Endothelial cell of umbilical vein (primary cell): ENCODE data around the gene APBA2. TPM values are rescaled to one million over a fixed set of nuclear protein-coding genes. Genes with fewer than 3 reads are reported as not detected.
A peak's percentile ranks its signal among the peaks of the same experiment; 100 is the strongest.
"Not testable (repeated sequence)": the region's sequence is repeated elsewhere in the genome, so short reads cannot be mapped to it uniquely, and the experiment has no call there.

ENCODE experiments used
- Bru-seq: library from RNA; stranded (reverse); fragments of 400-500 nt; gene quantifications from one replicate; lab custom pipeline; 2021; lab: Mats Ljungman, UMichigan
- BruChase-seq, 2 experiments: library from RNA; stranded (reverse); fragments of 400-500 nt; gene quantifications; one replicate each; lab custom pipeline; 2021; lab: Mats Ljungman, UMichigan
- BruUV-seq: library from RNA; stranded (reverse); fragments of 400-500 nt; replicated peaks from 2 replicates; lab custom pipeline; 2021; lab: Mats Ljungman, UMichigan
- CTCF ChIA-PET: fragments of 300-600, 350-600 bp; sonication (Branson Sonifier 250); formaldehyde crosslinking; loops from one replicate; lab custom pipeline; 2021; ENCODE audit warnings: antibody characterized with exemption, inconsistent platforms; lab: Charles Lee
- POLR2A ChIA-PET: fragments of 300-600, 350-600 bp; sonication (Branson Sonifier 250); formaldehyde crosslinking; loops from one replicate; lab custom pipeline; 2021; ENCODE audit warnings: antibody characterized with exemption, inconsistent platforms; lab: Charles Lee
- DNase-seq: peaks from one replicate; pipeline ENCODE4 v3.0.0-alpha.2; 2011; ENCODE audit warnings: low read depth, low spot score
- FAIRE-seq: peaks from 2 replicates; lab custom pipeline; 2011; peaks lifted over from hg19 to GRCh38; lab: Jason Lieb, UNC
- H2AFZ ChIP-seq: 2 replicates; pipeline ENCODE4 v1.6.0; 2012; ENCODE audit warnings: low read depth, low read length, control low read depth, inconsistent platforms
- H3K27ac ChIP-seq: 2 replicates; pipeline ENCODE4 v1.5.1; 2011; ENCODE audit warnings: low read depth, mild to moderate bottlenecking, control low read depth, low read length, moderate library complexity; ENCODE audit not compliant: insufficient read depth
- H3K27me3 ChIP-seq, 2 experiments: 2 replicates each; pipeline versions ENCODE4 v1.6.0 to v1.6.1; 2011; ENCODE audit warnings: low read length in 2 of 2, mixed read lengths in 1 of 2; ENCODE audit not compliant: control insufficient read depth in 2 of 2, insufficient read depth in 2 of 2
- H3K36me3 ChIP-seq, 2 experiments: 2 replicates in 1 of 2; 3 replicates in 1 of 2; pipeline ENCODE4 v1.5.1; 2011; ENCODE audit warnings: low read length in 2 of 2, mild to moderate bottlenecking in 1 of 2, moderate library complexity in 1 of 2; ENCODE audit not compliant: control insufficient read depth in 2 of 2, insufficient read depth in 2 of 2; ENCODE audit errors: extremely low read depth in 1 of 2
- H3K4me1 ChIP-seq: 3 replicates; pipeline ENCODE4 v1.5.1; 2011; ENCODE audit warnings: mild to moderate bottlenecking, low read length; ENCODE audit not compliant: control insufficient read depth, insufficient read depth; ENCODE audit errors: extremely low read depth
- H3K4me2 ChIP-seq: 2 replicates; pipeline ENCODE4 v1.6.1; 2011; ENCODE audit warnings: low read length, control low read depth, mixed read lengths; ENCODE audit not compliant: insufficient read depth
- H3K4me3 ChIP-seq, 3 experiments: fragments of 200-600 bp in 1 of 3; sonication (generic), shearing (Covaris generic) in 1 of 3; replicated peaks in 1 of 3; 2 replicates each; pipeline ENCODE4 v1.5.1; 2011 to 2016; ENCODE audit warnings: control low read depth in 3 of 3, low read length in 3 of 3, mild to moderate bottlenecking in 2 of 3, inconsistent platforms in 1 of 3, low read depth in 1 of 3, moderate library complexity in 1 of 3; ENCODE audit not compliant: insufficient read depth in 1 of 3
- H3K79me2 ChIP-seq: 2 replicates; pipeline ENCODE4 v1.6.0; 2012; ENCODE audit warnings: low read length, inconsistent platforms; ENCODE audit not compliant: control insufficient read depth, insufficient read depth
- H3K9ac ChIP-seq: replicated peaks from 2 replicates; pipeline ENCODE3; 2011; ENCODE audit warnings: low read length, control low read depth; ENCODE audit not compliant: insufficient read depth; ENCODE audit errors: extremely low read depth
- H3K9me1 ChIP-seq: replicated peaks from 3 replicates; pipeline ENCODE4 v1.6.0; 2011; ENCODE audit warnings: mild to moderate bottlenecking, low read length; ENCODE audit not compliant: control insufficient read depth, insufficient read depth; ENCODE audit errors: extremely low read depth
- H3K9me3 ChIP-seq: replicated peaks from 2 replicates; pipeline ENCODE4 v1.5.1; 2012; ENCODE audit warnings: low read length, inconsistent platforms; ENCODE audit not compliant: control insufficient read depth, insufficient read depth
- H4K20me1 ChIP-seq: replicated peaks from 2 replicates; pipeline ENCODE3; 2011; ENCODE audit warnings: mild to moderate bottlenecking, low read length; ENCODE audit not compliant: control insufficient read depth, insufficient read depth; ENCODE audit errors: extremely low read depth
- FOS ChIP-seq: IDR thresholded peaks from 2 replicates; pipeline ENCODE4 v1.6.1; 2011; ENCODE audit warnings: mild to moderate bottlenecking, low read length, moderate library complexity, borderline replicate concordance; ENCODE audit not compliant: insufficient read depth
- MYC ChIP-seq: IDR thresholded peaks from one replicate; pipeline ENCODE4 v1.6.1; 2011; ENCODE audit warnings: mild to moderate bottlenecking, low read depth, low read length
- dilution Hi-C: fragments of 300-500 bp; cut with MboI; formaldehyde crosslinking; loops from one replicate; pipeline ENCODE4 v1.15.0; 2019; ENCODE audit warnings: low sequenced_read_pairs; ENCODE audit not compliant: extremely low pct_ligation_motif_present
- intact Hi-C: fragments of 100-400 bp; cut with micrococcal nuclease; formaldehyde crosslinking; loops from one replicate; pipeline ENCODE4 v1.10.0; 2022
- long read RNA-seq: library from polyadenylated mRNA; stranded (forward); transcript quantifications from one replicate; pipeline ENCODE4 v2.0.0, GENCODE V29; 2021
- polyA minus RNA-seq, 3 experiments: library from RNA; depleted of rRNA, polyadenylated mRNA; stranded (reverse); fragments of >200 nt; gene quantifications; 1 replicate in 1 of 3; 2 replicates in 2 of 3; pipeline ENCODE4 v1.2.3, GENCODE V29; 2011
- polyA plus RNA-seq, 4 experiments: library from polyadenylated mRNA; depleted of rRNA in 3 of 4; stranded (reverse) in 3 of 4; unstranded in 1 of 4; fragments of >200 nt; gene quantifications; 2 replicates each; pipeline versions ENCODE4 v1.2.1 to v1.2.3, GENCODE V29; 2011 to 2012; ENCODE audit warnings: missing spikeins in 1 of 4
- total RNA-seq: library from RNA; stranded (reverse); gene quantifications from 2 replicates; pipeline ENCODE4 v1.2.3, GENCODE V29; 2021
- TF ChIP-seq, protein P1 (sequence below), 2 donors: IDR thresholded peaks; 1 replicate in 1 of 2; 2 replicates in 1 of 2; pipeline ENCODE4 v1.5.1; 2011; ENCODE audit warnings: low read length in 2 of 2, mild to moderate bottlenecking in 2 of 2, moderate library complexity in 2 of 2, control low read depth in 1 of 2, inconsistent platforms in 1 of 2, low read depth in 1 of 2; ENCODE audit not compliant: insufficient read depth in 1 of 2; ENCODE audit errors: extremely low read depth in 1 of 2

The APBA2 gene
- total RNA-seq, result 11.1 and 12.7 TPM in 2 replicates
- polyA plus RNA-seq, result 5.7 and 6.7 TPM in 2 replicates
- polyA plus RNA-seq (2011; cell fraction: cytosol; rRNA removed), result 4.9 and 6.1 TPM in 2 replicates
- 9.6 and 9.7 TPM in 2 replicates for polyA plus RNA-seq (2011; cell fraction: nucleus; rRNA removed)
- 15.5 and 15.7 TPM in 2 replicates for polyA plus RNA-seq (2012)
- polyA minus RNA-seq, result 7.5 and 9.9 TPM in 2 replicates
- not detected for polyA minus RNA-seq (2011; cell fraction: cytosol; rRNA and poly(A)+ RNA removed)
- polyA minus RNA-seq (2011; cell fraction: nucleus; rRNA and poly(A)+ RNA removed), result 7.8 and 8.8 TPM in 2 replicates
- percentile 47 among the genes with signal in this experiment for Bru-seq, nascent RNA
- percentile 40 among the genes with signal in this experiment for BruChase-seq, experiment 1, labeled RNA remaining after a 6-hour chase
- BruChase-seq, experiment 2, labeled RNA remaining after a 2-hour chase, result percentile 41 among the genes with signal in this experiment
- long read RNA-seq, transcript APBA2-210 (12 exons, 2,555 nt), result major isoform, 5 of 49 reads
- long read RNA-seq, partial matches to known transcripts, result 9 of 49 reads
- long read RNA-seq, other reads (novel, unspliced or antisense), result 35 of 49 reads

DNA sequence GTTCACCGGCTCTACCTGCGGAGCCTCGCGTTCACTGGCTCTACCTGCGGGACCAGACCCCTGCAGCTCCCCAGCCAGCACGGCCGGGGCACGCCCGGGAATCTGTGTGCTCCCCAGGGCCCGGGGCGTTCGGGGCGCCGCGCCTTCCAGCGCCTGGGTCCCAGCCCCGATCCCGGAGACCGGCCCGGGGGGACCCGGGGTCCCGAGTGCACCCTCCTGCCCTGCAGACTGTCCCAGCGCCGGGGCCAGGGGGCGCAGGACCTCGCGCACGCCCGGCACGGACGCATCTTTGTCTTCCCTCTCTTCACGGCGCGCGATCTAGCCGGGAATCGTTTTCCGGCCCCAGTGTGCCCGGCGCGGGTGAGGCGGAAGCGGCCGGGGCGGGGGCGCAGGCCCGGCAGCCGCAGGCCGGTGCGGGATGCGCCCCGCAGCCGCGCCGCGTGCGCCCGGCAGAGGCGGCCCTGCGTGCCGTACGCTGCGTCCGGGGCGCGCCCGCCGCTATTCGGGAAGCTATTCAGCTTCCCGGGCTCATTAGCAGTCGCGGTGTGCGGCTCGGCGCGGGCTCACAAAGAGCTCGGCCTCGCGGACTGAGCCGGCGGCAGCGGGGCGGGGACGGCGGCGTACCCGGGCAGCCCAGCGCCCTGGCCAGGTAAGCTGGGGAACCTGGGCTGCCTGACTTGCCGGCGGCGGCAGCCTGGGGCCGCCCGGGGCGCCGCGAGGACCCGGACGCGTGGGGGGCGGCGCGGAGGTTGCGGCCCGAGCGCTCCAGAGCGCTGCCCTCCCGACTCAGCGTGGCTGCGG, at the start of gene APBA2:
Gene APBA2 (plus strand): TSS at position 345 of the 801 bp plus-strand sequence. CDS start 167,911 bp downstream, outside the sequence.
- peak within 1 kb of the TSS; percentile 51 to 61 (median 59) for H3K4me3 ChIP-seq
- ChIA-PET POLR2A (no interaction called here), CTCF (no interaction called here)
- TF ChIP-seq MYC (no peak), FOS (no peak)
- TF ChIP-seq, protein P1, sequence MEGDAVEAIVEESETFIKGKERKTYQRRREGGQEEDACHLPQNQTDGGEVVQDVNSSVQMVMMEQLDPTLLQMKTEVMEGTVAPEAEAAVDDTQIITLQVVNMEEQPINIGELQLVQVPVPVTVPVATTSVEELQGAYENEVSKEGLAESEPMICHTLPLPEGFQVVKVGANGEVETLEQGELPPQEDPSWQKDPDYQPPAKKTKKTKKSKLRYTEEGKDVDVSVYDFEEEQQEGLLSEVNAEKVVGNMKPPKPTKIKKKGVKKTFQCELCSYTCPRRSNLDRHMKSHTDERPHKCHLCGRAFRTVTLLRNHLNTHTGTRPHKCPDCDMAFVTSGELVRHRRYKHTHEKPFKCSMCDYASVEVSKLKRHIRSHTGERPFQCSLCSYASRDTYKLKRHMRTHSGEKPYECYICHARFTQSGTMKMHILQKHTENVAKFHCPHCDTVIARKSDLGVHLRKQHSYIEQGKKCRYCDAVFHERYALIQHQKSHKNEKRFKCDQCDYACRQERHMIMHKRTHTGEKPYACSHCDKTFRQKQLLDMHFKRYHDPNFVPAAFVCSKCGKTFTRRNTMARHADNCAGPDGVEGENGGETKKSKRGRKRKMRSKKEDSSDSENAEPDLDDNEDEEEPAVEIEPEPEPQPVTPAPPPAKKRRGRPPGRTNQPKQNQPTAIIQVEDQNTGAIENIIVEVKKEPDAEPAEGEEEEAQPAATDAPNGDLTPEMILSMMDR (IDR thresholded peaks at IDR 0.05; ENCODE audit: extremely low read depth in 1 of 2, insufficient read depth in 1 of 2, low read depth in 1 of 2, low read length in 2 of 2), result no peak
- FAIRE-seq, result no peak
- BruUV-seq, result no TSS peak
- H3K36me3 ChIP-seq, result no peaks in the 10 kb centered on the region
- intact Hi-C loops, result no loop called here
- peaks cover 4% of the 10 kb centered on the region for H3K4me1 ChIP-seq
- no peaks in the 10 kb centered on the region for H4K20me1 ChIP-seq
- peak within 1 kb of the TSS; percentile 97 for H2AFZ ChIP-seq
- H3K27me3 ChIP-seq, result peaks cover 0 to 2% of the 10 kb centered on the region in 2 experiments
- no peaks in the 10 kb centered on the region for H3K9me1 ChIP-seq
- H3K9ac ChIP-seq, result peak within 1 kb of the TSS; percentile 37
- no peak for DNase-seq
- H3K79me2 ChIP-seq, result no peaks in the 10 kb centered on the region
- dilution Hi-C loops, result no loop called here
- H3K27ac ChIP-seq, result no peak within 1 kb of the TSS
- H3K4me2 ChIP-seq, result peak within 1 kb of the TSS; percentile 78
- H3K9me3 ChIP-seq, result no peaks in the 10 kb centered on the region

DNA sequence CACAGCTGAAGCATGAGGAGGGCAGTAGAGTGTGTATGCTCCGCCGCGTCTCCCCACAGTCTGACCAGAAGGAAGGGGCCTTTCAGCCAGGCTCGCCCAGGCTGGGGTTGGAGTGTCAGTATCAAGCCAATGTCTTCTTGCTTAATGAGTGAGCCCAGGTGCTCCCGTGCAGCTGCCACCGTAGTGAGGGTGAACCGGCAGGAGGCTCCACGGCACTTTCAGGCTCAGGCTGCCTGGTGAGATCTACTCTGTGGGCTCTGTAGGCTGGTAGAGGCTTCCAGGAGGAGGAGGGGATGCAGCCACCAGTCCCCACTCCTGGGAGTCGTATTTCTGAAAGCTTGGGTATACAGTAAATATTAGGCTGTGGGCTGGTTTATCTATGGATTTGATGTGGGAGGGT, 45.5 kb upstream of the APBA2 start:
- H3K4me1 ChIP-seq, DNase-seq, H3K4me3 ChIP-seq, H3K79me2 ChIP-seq, H3K9ac ChIP-seq, H3K36me3 ChIP-seq, H4K20me1 ChIP-seq, BruUV-seq, H3K4me2 ChIP-seq, H3K9me3 ChIP-seq, CTCF ChIA-PET, POLR2A ChIA-PET, H3K27me3 ChIP-seq, H2AFZ ChIP-seq, intact Hi-C loops, H3K27ac ChIP-seq, dilution Hi-C loops, FAIRE-seq, H3K9me1 ChIP-seq: not testable (repeated sequence)

DNA sequence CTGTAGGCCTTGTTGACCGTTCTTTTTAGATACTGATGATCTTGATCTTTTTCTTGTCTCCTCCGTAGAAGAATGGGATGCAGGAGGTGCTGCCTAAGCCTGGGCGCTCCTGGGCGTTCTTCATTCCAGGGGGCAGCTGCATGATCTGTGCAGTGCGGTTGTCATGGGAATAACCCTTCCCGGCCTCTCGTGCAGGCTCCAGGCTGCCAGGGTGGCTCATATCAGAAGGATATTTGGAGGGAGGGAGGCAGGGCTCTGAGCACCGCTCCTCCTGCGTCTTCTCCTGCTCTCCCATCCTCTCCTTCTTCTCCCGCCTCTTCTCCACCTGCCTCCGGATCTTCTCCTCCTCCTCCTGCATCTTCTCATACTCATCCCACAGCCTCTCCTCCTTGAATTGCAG, 43.6 kb upstream of the APBA2 start:
- H2AFZ ChIP-seq, BruUV-seq, H3K9ac ChIP-seq, CTCF ChIA-PET, intact Hi-C loops, H3K27ac ChIP-seq, H3K36me3 ChIP-seq, H3K9me3 ChIP-seq, H3K9me1 ChIP-seq, FAIRE-seq, H3K4me3 ChIP-seq, H3K4me1 ChIP-seq, POLR2A ChIA-PET, dilution Hi-C loops, H3K27me3 ChIP-seq, H4K20me1 ChIP-seq, H3K79me2 ChIP-seq, DNase-seq, H3K4me2 ChIP-seq: not testable (repeated sequence)
